SK-MEL-5 (cell line): ENCODE measurements around the gene PCDH9. TPM values are rescaled to one million over a fixed set of nuclear protein-coding genes. Genes with fewer than 3 reads are reported as not detected.

Source experiments
- DNase-seq: peaks from one replicate; pipeline ENCODE4 v3.0.0-alpha.2; 2016; ENCODE audit warnings: low read depth, low spot score
- in situ Hi-C: cut with HindIII; loops from 2 replicates; pipeline ENCODE4 v1.10.0; 2016; ENCODE audit warnings: low sequenced_read_pairs, high pct_unique_total_duplicates, low pct_unique_long_range_greater_than_20kb
- total RNA-seq: library from RNA; depleted of rRNA; stranded (reverse); fragments of >200 nt; shearing (Covaris generic); gene quantifications from 2 replicates; pipeline ENCODE4 v1.2.3, GENCODE V29; 2014

The PCDH9 gene
- total RNA-seq, 1 experiment from 2014 or later = 1.4 TPM

DNA sequence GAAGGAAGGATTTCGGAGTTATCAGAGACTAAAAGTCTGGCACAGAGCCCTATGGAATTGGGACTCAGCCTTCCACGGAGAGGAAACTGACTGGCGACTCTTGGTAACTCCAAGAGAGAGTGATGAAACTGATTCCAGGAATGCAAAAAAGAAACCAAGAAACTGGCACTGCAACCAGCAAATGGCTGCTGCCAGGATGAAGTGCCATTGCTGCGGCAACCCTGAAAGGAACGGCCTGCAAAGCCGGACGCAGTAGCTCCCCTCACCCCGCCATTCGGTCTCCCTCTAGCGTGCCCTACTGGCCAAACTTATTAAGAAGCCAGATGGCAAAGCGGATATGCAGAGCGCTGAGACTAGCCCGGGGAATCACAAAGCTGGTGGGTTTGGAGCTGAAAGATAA lies 236.0 kb downstream of the PCDH9 start:
- in situ Hi-C loops = no loop called here
- DNase-seq = peak; percentile 78

DNA sequence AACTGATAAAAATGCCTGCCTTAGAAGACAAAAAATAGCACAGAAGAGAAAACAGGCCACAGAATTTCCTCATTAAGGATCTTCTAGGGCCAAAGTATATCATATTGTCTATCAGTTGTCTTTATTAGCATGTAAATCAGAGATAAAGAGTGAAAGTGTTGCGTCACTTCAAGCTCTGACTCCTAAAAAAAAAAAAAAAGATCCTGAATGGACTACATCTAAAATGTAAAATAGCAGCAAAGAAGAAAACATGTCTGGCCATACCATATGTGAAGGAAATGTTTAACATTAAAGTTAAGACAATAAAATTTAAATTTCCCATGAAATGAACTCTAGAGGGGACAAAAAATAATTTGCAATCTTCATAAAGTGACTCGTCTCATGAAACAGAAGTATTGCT lies 237.4 kb downstream of the PCDH9 start:
- in situ Hi-C loops = no loop called here
- DNase-seq = no peak

DNA sequence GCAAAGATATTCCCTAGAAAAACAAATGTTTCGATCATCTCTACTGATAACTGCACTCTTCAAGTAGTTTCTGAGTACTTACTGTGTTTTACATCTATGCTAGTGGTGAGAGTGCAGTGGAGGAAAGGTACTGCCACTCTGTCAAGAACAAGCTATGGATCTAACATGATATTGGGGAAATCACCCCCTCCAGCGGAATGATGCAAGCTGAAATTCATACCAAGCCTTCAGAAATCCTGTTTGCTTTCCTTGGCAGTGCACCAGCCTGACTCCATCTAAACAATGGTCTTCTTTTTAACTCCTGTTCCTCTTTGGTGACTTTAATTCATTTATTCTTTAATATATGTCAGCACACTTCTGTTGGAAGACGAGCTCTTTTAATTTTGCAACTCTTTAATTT lies 238.0 kb downstream of the PCDH9 start:
- in situ Hi-C loops = no loop called here

DNA sequence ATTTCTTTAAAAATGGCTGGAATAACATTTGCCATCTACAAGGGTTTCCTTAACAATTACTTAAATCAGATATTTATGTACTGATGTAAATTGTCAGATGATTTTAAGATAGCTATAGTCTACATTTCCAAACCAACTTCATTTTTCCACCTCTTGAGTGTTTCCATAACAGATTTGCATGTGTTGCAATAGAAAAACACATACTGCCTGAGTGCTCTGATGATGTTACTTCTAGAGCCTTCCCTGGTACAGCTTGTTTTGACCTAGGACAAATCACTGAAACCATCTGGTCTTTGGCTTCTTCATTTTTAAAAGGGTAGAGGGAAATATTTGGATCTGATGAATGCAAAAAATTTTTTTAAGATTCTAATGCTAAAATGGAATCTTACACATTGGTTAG lies 245.9 kb downstream of the PCDH9 start:
- DNase-seq = no peak
- in situ Hi-C loops = no loop called here

More for the DNA sequence above, 238.0 kb downstream of the PCDH9 start:
- DNase-seq = peak; percentile 86

DNA sequence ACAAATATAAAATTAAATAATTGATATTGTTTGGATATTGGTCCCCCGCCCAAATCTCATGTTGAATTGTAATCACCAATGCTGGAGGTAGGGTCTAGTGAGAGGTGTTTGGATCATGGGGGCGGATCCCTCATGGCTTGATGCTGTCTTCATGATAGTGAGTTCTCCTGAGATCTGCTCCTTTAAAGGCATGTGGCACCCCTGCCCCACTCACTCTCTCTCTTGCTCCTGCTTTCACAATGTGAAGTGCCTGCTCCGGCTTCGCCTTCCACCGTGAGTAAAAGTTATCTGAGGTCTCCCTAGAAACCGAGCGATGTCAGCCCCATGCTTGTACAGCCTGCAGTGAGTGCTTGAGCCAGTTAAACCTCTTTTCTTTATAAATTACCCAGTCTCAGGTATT lies 248.2 kb downstream of the PCDH9 start:
- DNase-seq = no peak
- in situ Hi-C loops = no loop called here

DNA sequence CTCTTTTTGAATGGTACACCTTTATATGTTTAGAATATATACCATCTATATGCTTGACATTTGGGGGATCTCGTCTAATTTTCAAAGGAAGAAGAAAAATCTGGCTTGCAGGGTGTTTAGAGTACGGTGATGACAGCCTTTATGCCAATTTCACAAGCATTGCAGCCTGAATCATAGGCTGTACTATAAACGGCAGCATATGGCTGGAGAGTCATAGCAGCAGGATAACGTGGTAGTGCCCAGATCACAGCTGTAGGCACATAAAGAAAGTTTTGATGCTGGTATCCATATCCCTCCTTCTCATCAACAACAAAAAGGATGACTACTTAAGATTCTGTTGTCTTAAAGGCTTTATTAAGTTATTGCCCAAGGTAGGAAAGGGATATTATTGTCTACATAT lies 253.0 kb downstream of the PCDH9 start:
- DNase-seq = no peak
- in situ Hi-C loops = no loop called here

DNA sequence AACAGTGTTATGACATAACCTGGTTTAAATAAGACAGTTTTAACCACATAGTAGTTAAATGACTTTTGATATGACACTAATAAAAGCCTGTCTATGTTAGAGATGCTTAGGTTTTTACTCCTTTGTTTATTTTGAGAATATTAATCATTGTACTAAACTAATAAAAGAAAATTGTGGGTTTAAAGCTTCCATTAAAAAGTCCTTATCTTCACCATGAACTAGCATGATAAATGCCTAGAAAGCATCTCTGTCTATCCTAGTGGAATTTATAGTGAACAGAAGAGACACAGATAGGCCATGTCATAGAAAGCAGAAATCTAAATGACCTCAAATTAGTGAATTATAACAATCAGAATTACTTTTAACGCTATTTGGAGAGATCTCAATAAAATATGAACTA lies 255.2 kb downstream of the PCDH9 start:
- DNase-seq = no peak
- in situ Hi-C loops = no loop called here

DNA sequence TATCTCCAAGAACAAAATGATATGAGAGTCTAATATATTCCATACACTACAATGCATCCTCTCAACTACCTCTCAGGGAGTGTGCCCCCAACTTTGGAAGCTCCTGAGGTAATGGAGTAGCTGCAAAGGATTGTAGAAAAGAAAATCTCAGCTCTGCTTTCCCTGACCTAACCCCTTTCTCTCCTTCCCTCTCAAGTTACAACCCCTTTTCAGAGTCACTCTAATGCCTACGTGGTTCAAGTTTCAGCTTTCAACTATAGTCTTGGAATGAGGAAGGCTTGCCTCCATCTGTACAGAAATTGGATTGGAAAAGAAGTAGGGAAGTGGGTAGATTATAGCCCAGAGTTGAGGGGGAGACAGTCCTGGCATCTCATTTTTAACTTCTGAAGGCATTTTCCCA lies 256.0 kb downstream of the PCDH9 start:
- in situ Hi-C loops = no loop called here
- no peak for DNase-seq

DNA sequence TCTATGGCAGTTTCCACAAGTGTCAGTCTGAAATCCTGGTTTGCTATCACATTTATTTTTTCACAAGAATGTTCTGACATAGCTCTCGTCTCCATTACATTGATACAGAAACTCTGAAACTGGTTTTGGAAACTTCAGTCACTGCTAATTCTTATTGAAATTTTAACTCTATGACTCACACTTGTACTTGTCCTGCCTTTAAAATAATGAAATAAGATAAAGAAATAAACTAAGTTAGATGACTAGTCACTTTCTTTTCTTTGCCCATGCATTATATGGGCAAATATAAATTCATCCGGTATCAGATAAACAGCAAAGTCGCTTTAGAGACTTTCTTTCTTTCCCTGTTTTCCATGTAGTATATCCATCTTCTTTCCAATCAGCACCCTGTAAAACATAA lies 257.5 kb downstream of the PCDH9 start:
- in situ Hi-C loops = no loop called here
- DNase-seq = no peak

DNA sequence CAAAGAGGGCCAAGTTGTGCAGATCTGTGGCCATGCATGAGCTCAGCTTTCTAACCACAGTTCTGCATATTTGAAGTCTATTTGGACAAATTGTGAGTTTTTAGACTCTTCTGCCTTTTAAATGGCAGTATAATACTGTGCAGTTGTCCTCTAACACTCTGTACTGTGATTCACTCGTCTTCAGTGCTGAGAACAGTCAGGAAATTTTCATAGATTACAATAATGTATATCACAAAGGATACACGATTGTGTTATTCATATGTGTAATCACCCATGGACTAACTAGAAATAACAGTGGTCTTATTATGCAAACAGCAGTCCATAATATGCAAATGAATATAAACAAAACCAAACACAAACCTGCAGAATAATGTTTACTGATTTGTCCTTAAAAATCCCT lies 259.1 kb downstream of the PCDH9 start:
- no peak for DNase-seq
- in situ Hi-C loops = no loop called here

DNA sequence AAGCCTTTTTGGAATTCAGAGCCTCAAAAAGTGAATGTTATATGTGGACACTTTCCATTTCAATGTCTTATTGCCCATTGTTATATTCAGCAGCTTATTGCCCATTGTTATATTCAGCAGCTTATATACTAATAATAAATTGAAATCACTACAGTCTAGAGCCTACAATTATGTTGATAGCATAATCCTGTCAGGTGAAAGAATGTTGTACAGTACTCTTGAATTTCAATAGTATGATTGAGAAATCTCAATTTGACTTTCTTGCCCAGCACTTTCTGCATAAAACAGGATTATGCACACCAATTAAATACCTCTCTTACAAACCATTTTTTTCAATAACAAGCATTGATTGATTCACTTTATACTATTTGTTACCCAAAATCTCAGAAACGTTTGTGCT lies 260.8 kb downstream of the PCDH9 start:
- no peak for DNase-seq
- in situ Hi-C loops = no loop called here

DNA sequence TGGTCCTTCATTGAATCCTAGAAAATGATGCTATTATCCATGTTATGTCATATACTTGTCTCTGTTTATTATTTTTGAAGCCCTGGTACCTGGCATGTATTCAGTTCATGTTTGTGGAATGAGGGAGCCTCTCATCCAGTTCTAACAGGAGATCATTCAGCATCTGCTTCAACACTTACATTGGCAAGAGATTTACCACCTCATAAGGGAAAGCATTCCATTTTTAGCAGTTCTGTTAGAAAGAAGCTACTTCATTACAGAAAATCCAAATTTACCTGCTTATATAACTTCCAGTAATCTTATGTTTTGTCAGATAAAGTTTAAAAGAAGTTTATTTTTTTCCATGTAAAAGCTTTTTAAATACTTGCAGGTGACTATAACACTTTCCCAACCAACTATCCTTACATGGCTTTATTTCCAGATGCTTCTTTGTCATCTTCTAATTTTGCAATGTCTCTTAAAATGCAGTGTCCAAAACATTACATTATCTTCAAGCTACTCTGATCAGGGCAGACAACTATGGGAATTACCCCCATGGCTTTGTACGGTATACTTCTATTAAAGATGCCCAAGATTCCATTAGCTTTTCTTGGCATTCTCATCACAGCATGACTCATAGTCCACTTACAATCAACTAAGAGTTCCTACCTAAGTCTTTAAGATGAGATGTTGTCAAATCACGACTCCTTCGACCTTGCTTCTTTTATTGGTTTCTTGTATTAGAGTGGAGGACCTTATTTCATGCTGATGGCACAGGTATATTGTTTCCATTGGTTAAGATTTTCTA lies 262.1 kb downstream of the PCDH9 start:
- DNase-seq = no peak
- in situ Hi-C loops = no loop called here

DNA sequence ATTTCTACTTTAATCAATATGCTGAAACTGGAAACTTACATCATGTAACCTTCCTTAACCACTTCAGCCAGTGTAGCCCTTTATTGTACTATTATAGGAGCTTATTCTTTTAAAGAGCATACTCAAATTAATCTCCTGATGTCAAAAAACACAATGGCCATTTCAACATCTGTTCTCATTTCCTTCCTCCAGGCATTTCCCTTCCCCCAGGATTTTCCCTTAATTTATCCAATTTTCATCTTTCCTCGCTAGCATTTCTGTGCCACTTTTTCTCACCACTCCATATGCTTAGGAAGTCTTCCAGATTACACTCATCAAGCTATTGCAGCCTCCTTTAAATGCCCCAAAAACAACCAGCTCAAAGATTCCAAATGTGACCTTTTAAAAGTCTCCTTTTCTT lies 265.0 kb downstream of the PCDH9 start:
- no peak for DNase-seq
- in situ Hi-C loops = no loop called here

DNA sequence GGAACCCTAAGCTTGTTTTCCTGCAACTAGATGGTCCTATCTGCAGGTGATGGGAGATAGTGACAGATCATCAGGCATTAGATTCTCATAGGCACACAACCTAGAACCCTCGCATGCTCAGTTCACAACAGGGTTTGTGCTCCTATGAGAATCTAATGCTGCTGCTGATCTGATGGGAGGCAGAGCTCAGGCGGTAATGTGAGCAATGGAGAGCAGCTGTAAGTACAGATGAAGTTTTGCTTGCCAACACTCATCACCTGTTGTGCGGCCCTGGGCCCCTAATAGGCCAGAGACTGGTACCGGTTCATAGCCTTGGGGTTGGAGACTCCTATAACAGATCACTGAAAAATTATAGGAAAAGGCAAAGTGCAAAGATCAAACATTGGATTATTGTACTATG lies 267.2 kb downstream of the PCDH9 start:
- DNase-seq = no peak
- in situ Hi-C loops = no loop called here

DNA sequence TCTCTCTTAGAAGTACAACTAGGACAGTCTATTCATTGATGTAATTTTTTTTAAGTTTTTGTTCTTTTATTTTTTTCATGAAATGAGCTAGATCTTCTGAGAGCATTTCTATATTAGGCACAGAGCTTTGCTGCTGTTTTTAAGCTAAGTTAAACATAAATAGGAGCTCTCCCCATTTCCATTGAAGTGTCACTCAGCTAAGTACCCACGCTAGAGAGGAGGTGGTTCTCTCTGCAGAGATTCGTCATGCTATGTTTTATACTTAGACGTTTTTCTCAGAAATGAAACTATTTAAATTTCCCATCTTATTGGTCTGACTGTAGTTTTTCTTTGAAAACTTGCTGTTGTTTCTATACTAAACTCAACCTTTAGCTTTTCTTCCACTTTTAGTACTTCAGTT lies 271.5 kb downstream of the PCDH9 start:
- DNase-seq = no peak
- in situ Hi-C loops = no loop called here

DNA sequence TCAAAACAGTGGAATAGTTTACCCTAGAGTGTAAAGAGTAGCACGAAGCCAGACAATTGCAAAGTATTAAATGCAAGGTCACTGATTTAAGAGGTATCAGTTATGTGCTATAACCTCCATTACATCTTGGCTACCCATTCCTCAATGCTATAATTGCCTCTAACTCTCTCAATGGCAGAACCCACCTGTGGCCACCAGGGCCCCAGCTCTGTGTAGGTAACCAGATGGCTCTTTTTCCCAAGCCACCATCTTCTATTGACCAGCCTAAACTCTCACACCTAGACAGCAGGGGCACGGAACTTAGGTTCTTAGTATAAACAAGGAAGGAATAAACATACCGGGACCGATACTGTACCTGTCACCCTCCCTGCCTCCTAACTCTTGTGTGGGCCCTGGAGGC lies 277.6 kb downstream of the PCDH9 start:
- in situ Hi-C loops = no loop called here
- DNase-seq = no peak

DNA sequence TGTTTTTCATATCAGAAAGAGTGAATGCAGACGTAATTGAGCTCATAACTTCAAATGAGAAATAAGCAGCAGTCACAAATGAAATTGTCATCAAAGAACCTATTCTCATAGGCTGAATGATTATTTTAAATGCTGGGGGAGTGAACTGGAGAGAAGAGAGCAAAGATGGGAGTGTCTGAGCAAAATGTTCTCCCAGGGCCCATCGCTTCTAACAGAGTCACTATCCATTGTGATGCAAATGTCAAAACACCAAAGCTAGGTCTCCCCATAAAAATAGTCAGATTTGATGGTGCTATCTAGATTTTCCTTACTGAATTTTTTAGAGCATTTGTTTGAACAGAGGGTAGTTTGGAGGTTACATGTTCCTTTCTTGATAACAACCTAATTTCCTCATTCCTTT lies 278.7 kb downstream of the PCDH9 start:
- no peak for DNase-seq
- in situ Hi-C loops = no loop called here

DNA sequence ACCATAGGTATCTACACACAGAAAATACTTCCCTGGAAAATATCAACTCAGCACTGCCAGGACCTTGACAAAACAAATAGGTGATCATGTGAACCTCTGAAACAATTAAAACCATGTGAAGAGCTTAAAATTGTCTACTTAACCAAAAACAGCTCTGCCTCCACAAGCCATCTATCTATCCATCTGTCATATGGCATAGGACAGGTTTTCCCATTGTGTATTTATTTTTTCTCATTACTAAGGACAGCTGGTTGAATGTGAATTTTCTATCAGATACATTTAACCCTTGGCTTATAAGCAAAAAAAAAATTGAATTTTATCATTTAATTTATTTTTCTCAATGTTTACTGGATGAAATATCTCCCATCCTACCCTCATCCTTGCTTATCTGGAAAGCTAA lies 279.5 kb downstream of the PCDH9 start:
- DNase-seq = no peak
- in situ Hi-C loops = no loop called here

DNA sequence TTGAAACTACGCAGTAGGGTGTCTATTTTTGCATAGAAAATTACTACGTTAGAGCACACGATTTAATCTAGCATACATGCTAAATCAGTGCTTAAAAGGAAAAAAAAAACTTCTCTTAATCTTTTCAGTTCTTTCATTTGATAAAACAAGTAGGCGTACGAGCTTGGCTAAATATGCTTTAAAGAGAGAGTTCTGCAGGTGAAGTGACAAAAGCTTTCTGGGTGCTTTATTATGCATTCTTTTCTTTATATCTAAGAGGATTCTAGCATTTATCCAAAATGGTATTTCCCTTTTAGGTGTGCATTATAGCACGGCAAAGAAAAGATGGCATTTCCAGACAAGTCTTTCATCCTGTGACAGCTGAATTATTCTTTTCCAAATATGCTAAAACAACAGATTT lies 281.2 kb downstream of the PCDH9 start:
- no peak for DNase-seq
- in situ Hi-C loops = no loop called here

DNA sequence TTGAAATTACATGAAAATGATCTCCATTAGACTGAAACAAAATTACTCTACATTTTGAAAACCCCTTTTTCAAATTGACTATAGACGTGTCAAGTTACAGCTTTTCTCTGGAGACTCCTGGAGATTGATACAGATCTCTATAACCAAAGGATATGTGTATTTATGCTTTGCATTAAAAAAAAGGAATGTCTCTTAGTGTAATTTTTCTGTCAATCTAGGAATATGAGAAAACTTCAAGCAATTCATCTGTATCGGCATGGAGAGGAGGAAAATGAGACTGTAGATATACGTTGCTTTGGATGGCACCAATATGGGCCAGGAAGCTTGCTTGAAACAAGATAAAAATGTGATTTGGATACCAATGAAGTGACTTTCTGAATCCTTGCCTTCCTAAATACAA lies 286.6 kb downstream of the PCDH9 start:
- DNase-seq = no peak
- in situ Hi-C loops = no loop called here
